ENCODE measurements around the gene TTLL9.

TTLL9 gene

GRCh38 chr20:31843288-31843687 is 27.1 kb upstream of the TTLL9 start:
- TF ChIP-seq POLR2AphosphoS5 (IDR thresholded peaks at IDR 0.05; ENCODE audit: low read depth, low read length), result no peak
- no peak for TF ChIP-seq FOXP2 (optimal IDR thresholded peaks at IDR 0.05; ENCODE audit: borderline replicate concordance, extremely low read depth, extremely low read length, insufficient read depth)
- no peak for TF ChIP-seq TAF1 (IDR thresholded peaks at IDR 0.05; ENCODE audit: borderline replicate concordance, insufficient read depth, low read length)
- no peak for TF ChIP-seq REST (IDR thresholded peaks at IDR 0.05; ENCODE audit: insufficient read depth in 1 of 2, low read depth in 2 of 2, low read length in 2 of 2)

- TF ChIP-seq POLR2AphosphoS5 (IDR thresholded peaks at IDR 0.05; ENCODE audit: low read depth, low read length) (no peak), REST (IDR thresholded peaks at IDR 0.05; ENCODE audit: insufficient read depth in 1 of 2, low read depth in 2 of 2, low read length in 2 of 2) (no peak), FOXP2 (optimal IDR thresholded peaks at IDR 0.05; ENCODE audit: borderline replicate concordance, extremely low read depth, extremely low read length, insufficient read depth) (no peak), TAF1 (IDR thresholded peaks at IDR 0.05; ENCODE audit: borderline replicate concordance, insufficient read depth, low read length) (no peak), SIN3A (IDR thresholded peaks at IDR 0.05; ENCODE audit: borderline replicate concordance, insufficient read depth, low read length) (no peak)
Observed at GRCh38 chr20:31843881-31844280, 26.6 kb upstream of the TTLL9 start.

- TF ChIP-seq POLR2AphosphoS5 (IDR thresholded peaks at IDR 0.05; ENCODE audit: low read depth, low read length), result no peak
- no peak for TF ChIP-seq TAF1 (IDR thresholded peaks at IDR 0.05; ENCODE audit: borderline replicate concordance, insufficient read depth, low read length)
- no peak for TF ChIP-seq REST (IDR thresholded peaks at IDR 0.05; ENCODE audit: insufficient read depth in 1 of 2, low read depth in 2 of 2, low read length in 2 of 2)
- TF ChIP-seq SIN3A (IDR thresholded peaks at IDR 0.05; ENCODE audit: borderline replicate concordance, insufficient read depth, low read length), result no peak
- TF ChIP-seq FOXP2 (optimal IDR thresholded peaks at IDR 0.05; ENCODE audit: borderline replicate concordance, extremely low read depth, extremely low read length, insufficient read depth), result no peak
Observed at GRCh38 chr20:31844737-31845299, 25.6 kb upstream of the TTLL9 start.

- TF ChIP-seq POLR2AphosphoS5 (IDR thresholded peaks at IDR 0.05; ENCODE audit: low read depth, low read length), result no peak
- peak; percentile 38 for TF ChIP-seq FOXP2 (optimal IDR thresholded peaks at IDR 0.05; ENCODE audit: borderline replicate concordance, extremely low read depth, extremely low read length, insufficient read depth)
Observed at GRCh38 chr20:31845300-31845863, 25.1 kb upstream of the TTLL9 start, which contains the start of gene FOXS1. Gene FOXS1 (minus strand): TSS chr20:31845604. CDS start chr20:31845542, 62 bp downstream.

GRCh38 chr20:31846793-31847138 is 23.7 kb upstream of the TTLL9 start:
- no peak for TF ChIP-seq SIN3A (IDR thresholded peaks at IDR 0.05; ENCODE audit: borderline replicate concordance, insufficient read depth, low read length)
- TF ChIP-seq FOXP2 (optimal IDR thresholded peaks at IDR 0.05; ENCODE audit: borderline replicate concordance, extremely low read depth, extremely low read length, insufficient read depth), result no peak
- no peak for TF ChIP-seq REST (IDR thresholded peaks at IDR 0.05; ENCODE audit: insufficient read depth in 1 of 2, low read depth in 2 of 2, low read length in 2 of 2)
- no peak for TF ChIP-seq POLR2AphosphoS5 (IDR thresholded peaks at IDR 0.05; ENCODE audit: low read depth, low read length)
- no peak for TF ChIP-seq TAF1 (IDR thresholded peaks at IDR 0.05; ENCODE audit: borderline replicate concordance, insufficient read depth, low read length)

Data from PFSK-1 (cell line).